Medulla oblongata (tissue), 1 donor: ENCODE results near the gene NUPR1.
"Not testable (repeated sequence)": the region's sequence is repeated elsewhere in the genome, so short reads cannot be mapped to it uniquely, and the experiment has no call there.

Experiments used
- DNase-seq: peaks from one replicate; pipeline ENCODE4 v3.0.0-alpha.2; 2015; ENCODE audit errors: extremely low spot score

The NUPR1 gene

GRCh38 chr16:28554634-28555423 is 16.1 kb upstream of the NUPR1 start:
- no peak for DNase-seq

- DNase-seq: peak; percentile 95
Measured at GRCh38 chr16:28553776-28554633, 15.2 kb upstream of the NUPR1 start, which contains the start of gene SGF29. SGF29 (plus strand) TSS chr16:28553920; CDS start chr16:28581070, 27,150 bp downstream.

DNA sequence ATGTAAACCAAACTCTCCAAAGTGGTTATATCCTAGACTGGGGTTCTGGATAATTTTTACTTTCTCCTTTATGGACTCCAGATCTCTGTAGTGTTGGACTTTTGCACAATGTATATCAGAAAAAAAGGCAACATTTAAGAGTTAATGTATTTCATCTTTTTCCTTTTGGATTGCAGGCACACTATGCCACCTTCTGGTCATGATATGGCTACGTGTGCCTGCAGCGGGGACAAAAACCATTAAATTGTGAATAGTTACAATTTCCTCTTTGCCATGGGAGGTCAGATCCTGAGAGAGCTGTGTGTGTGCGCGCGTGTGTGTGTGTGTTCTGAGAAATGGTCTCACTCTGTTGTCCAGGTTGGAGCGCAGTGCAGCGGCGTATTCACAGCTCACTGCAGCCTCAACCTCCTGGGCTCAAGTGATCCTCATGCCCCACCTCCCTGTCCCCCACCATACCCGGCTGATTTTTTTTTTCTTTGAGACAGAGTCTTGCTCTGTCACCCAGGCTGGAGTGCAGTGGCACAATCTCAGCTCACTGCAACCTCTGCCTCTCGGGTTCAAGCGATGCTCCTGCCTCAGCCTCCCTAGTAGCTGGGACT is 10.6 kb upstream of the NUPR1 start:
- DNase-seq: no peak

DNA sequence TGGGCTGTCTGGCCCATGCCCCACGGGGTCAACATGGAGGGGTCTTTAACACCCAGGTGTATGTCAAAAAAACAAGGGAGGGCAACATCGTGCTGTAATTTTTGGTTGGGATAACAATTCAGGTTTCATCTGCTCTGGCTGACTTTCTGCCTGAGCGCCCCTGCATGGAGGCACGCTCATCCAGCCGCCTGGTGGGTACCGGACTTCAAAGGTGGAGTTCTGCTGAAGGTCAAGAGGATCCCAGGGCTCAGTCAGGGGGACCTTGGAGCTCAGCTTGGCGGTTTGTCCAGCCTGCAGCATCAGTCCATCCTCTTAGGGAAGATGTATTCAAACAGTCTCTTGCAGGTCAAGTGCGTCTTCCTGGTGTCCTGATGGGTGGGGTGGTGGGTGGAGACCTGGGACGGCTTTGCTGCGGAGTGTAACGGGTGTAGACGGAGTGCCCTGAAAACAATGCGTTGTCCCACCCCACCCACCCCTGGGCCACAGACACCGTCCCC is 9.6 kb upstream of the NUPR1 start:
- DNase-seq: no peak

GRCh38 chr16:28546626-28547025 is 7.9 kb upstream of the NUPR1 start:
- DNase-seq: no peak

- DNase-seq: not testable (repeated sequence)
Measured at GRCh38 chr16:28545964-28546363, 7.2 kb upstream of the NUPR1 start.

DNA sequence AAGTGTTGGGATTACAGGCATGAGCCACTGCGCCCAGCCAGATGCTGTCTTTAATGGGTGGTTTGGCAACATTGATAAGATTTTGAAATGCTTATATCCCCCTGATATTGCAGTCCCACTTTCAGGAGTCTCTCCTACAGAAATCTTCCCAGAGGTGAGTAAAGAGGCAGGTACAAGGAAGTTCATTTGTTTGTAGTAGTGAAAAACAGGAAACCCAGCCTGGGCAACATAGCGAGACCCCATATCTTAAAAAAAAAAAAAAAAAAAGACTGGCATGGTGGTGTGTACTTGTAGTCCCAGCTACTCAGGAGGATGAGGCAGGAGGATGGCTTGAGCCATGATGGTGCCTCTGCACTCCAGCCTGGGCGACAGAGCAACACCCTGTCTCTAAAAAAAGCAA is 6.2 kb upstream of the NUPR1 start:
- no peak for DNase-seq

DNA sequence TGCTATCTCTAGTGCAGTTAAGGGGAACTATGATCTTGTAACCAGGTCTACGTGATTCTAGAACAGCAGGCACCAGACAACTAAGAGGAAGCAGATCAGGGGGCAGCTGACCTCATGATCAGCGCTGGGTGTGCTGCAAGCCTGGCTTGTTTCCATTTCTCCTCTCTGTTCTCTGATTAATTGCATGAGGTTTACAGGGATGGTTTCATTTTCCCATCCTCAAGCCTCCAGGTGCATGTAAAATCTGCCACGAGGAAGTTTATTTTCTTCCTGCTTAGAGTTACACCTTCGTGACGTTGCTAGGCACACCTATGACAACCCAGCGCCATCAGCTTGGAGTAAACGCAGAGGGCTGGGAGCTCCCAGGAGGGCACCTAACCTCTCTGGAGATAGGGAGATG is 4.3 kb upstream of the NUPR1 start:
- DNase-seq: peak; percentile 77

DNA sequence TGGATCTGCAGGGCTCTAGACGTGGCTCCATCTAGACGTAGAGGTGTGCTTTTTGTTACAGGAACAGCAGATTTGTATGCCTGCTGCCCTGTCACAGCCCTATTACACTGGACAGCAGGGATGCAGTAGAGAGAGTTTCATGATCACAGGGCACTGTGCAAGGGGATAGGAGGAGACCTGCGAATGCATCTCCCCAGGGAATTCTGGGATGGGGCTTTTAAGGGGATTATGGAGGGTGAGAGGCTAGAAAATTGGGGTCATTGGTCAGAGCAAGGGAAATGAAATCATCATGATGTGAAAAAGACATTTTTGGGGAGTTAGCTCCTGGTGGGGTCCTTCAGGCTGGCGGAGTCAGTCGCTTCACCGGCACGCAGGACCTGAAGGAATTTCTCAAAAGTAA is 3.9 kb upstream of the NUPR1 start:
- no peak for DNase-seq

GRCh38 chr16:28540346-28540745 is 1.6 kb upstream of the NUPR1 start:
- DNase-seq: no peak

GRCh38 chr16:28537964-28538732 is 626 bp downstream of the NUPR1 start:
- no peak for DNase-seq

DNA sequence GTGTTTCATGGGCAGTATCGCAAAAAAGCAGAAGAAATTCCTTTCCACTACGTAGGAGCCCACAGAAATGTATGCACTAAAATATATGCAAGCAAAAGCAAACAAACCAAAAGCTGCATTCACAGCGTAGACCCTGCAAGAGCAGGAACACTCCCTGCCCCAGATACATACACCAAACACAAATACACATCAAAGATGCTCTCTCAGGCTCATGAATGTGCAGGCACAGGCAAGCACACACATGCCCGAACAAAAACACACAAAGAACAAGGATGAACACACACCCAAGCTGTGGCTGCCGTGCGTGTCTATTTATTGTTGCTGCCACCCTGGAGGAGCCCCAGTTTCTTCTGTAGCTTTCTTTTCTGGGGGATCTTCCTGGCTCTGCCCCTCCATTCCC is 1.7 kb downstream of the NUPR1 start:
- no peak for DNase-seq

DNA sequence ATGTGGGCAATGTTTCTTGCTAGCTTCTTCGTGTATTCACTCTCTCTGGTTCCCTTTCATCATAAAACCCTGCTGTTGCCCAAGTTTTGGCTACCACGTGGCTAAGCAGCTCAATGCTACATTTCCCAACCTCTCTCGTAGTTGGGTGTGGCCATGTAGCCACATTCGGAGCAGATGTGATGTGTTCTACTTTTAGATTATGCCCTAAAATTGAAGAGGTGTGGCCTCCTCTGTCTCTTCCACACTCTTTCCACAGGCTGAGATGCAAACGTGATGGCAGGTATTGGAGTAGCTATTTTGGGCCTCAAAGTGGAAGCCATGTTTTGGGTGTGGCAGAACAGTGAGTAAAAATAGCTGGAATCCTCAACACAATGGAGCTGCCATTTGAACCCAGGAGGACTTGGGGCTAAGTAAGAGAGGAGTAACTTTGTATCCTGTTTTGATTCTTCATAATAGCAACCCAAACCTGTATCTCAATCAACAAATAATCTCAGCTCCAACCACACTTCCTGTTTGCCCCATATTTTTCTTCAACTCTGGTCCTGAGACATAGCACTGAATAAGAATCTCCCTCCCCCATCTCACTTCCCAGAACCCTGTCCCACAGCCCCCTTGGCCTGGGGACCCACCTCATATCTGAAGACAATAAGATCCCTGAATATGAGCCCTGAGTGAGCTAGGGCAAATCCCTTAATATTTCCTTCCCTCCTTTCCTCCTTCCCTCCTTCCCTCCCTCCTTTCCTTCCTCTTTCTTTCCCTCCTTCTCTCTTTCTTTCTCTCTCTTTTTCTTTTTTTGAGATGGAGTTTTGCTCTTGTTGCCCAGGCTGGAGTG is 4.0 kb downstream of the NUPR1 start:
- peak; percentile 40 for DNase-seq

GRCh38 chr16:28532940-28533647 is 5.7 kb downstream of the NUPR1 start:
- no peak for DNase-seq

DNA sequence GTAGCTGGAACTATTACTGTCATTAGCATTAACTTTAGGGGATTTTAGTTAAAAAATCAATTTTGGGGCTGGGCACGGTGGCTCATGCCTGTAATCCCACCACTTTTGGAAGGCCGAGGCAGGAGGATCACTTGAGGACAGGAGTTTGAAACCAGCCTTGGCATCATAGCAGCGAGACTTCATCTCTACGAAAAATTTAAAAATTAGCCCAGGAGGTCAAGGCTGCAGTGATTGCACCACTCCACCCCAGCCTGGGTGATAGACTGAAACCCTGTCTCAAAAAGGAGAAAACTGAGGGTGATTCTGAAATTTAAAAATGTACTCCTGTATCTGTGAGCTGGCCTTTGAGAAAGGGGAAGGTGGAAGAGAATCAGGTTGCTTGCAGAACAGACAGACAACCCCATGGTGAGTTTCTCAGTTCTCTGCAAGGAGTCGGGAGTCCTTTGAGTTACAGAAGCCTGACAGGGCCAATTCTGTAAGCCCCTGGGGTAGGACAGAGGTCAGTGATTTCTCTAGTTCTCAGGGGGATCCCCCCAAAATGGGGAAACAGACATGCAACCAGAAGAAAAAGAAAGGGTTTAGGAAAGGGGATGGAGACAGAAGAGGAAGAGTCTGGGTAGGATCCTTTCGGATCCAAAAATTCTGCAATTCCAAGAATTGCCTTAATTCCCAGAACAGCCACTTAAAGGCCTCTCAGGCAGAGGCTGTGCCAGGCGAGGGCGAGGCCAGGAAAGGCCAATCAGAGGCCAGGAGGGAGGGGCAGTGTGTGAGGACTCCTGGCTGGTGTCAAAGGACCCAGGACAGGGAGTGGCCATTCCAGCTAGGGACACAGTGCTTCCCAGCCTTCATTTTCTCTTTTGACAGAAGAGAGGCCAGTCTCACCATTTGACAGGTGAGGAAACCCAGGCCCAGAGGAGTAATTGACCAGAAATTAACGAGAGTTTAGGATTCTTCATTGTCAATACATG is 6.7 kb downstream of the NUPR1 start:
- no peak for DNase-seq

DNA sequence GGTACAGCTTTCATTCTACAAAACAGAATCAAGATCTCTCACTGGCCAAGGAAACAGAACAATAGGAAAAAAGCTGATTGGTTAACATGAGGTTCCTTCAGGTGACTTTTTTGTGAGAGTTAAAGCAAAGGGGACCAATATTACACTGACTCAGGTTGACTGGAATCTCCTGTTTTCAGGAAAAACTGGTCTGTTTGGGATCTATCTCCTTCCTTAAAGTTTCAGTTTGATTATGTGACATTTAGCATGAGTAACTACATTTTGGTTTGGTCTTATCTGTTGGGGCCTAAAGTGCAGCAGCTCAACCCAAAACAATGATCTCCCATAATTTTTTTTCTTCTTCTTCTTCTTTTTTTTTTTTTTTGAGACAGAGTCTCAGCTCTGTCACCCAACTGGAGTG is 9.7 kb downstream of the NUPR1 start:
- no peak for DNase-seq

DNA sequence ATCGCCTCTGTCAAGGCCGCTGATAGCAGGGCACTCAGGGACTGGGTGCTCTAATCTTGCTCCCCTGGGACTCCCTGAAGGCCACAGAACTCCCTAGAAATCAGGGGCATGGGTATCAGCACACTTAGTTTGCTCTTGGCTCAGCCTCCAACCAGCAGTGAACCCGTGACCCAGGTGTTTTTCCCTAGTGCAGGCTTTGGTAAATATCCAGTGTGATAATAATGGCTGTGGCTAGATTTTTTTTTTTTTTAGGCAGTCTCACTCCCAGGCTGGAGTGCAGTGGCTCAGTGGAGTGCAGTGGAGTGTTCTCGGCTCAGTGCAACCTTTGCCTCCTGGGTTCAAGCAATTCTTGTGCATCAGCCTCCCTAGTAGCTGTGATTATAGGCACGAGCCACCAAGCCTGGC is 10.3 kb downstream of the NUPR1 start:
- no peak for DNase-seq

DNA sequence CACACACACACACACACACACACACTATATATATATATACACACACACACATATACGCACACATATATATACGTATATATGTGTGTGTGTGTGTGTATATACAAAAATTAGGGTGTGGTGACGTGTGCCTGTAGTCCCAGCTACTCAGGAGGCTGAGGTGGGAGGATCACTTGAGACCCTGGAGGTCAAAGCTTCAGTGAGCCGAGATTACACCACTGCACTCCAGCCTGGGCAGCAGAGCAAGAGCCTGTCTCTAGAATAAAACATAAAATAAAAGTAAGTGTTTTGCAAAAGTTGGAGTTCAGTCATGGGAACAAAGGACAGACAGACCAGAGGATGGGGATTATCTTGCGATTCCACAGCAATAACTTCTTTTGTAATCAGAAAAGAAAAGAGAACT is 10.8 kb downstream of the NUPR1 start:
- no peak for DNase-seq
